ENCODE measurements around the gene SYT17.

Gene SYT17

GRCh38 chr16:19242987-19243575 is 75.0 kb downstream of the SYT17 start:
- TF ChIP-seq ESRRG (CRISPR knock-in tag; IDR thresholded peaks at IDR 0.05) (no peak), OSR1 (CRISPR knock-in tag; IDR thresholded peaks at IDR 0.05) (no peak), ZNF70 (CRISPR knock-in tag; IDR thresholded peaks at IDR 0.05) (no peak), PATZ1 (CRISPR knock-in tag; IDR thresholded peaks at IDR 0.05; ENCODE audit: borderline replicate concordance) (no peak), GLIS3 (CRISPR knock-in tag; IDR thresholded peaks at IDR 0.05) (no peak), CSRNP3 (CRISPR knock-in tag; IDR thresholded peaks at IDR 0.05) (no peak), POU6F1 (CRISPR knock-in tag; IDR thresholded peaks at IDR 0.05; ENCODE audit: borderline replicate concordance, low read depth) (no peak), SNAI2 (CRISPR knock-in tag; IDR thresholded peaks at IDR 0.05) (no peak), TCF4 (CRISPR knock-in tag; IDR thresholded peaks at IDR 0.05; ENCODE audit: borderline replicate concordance) (no peak), CREB5 (CRISPR knock-in tag; IDR thresholded peaks at IDR 0.05; ENCODE audit: low read depth) (no peak), PPARA (CRISPR knock-in tag; IDR thresholded peaks at IDR 0.05; ENCODE audit: borderline replicate concordance) (no peak), TSHZ2 (CRISPR knock-in tag; IDR thresholded peaks at IDR 0.05) (no peak)
- ATAC-seq: no peak

GRCh38 chr16:19245326-19245925 is 77.4 kb downstream of the SYT17 start:
- TF ChIP-seq ZFP3 (CRISPR knock-in tag; IDR thresholded peaks at IDR 0.05): no peak
- TF ChIP-seq ZNF565 (CRISPR knock-in tag; conservative IDR thresholded peaks at IDR 0.05; ENCODE audit: low read depth): no peak
- TF ChIP-seq POU6F1 (CRISPR knock-in tag; IDR thresholded peaks at IDR 0.05; ENCODE audit: borderline replicate concordance, low read depth): no peak
- TF ChIP-seq ZFP30 (CRISPR knock-in tag; IDR thresholded peaks at IDR 0.05): no peak
- TF ChIP-seq BACH2 (CRISPR knock-in tag; IDR thresholded peaks at IDR 0.05; ENCODE audit: borderline replicate concordance): no peak
- TF ChIP-seq CSRNP3 (CRISPR knock-in tag; IDR thresholded peaks at IDR 0.05): no peak
- TF ChIP-seq TSHZ2 (CRISPR knock-in tag; IDR thresholded peaks at IDR 0.05): no peak
- TF ChIP-seq ZC3H10 (CRISPR knock-in tag; IDR thresholded peaks at IDR 0.05): no peak
- TF ChIP-seq TCF4 (CRISPR knock-in tag; IDR thresholded peaks at IDR 0.05; ENCODE audit: borderline replicate concordance): no peak
- TF ChIP-seq ESRRG (CRISPR knock-in tag; IDR thresholded peaks at IDR 0.05): no peak
- no peak for ATAC-seq
